HG03469 (cell line): ENCODE results near the gene OR14I1.

Source experiments
- ATAC-seq: cut with Tn5 transposase; IDR thresholded peaks from one replicate; pipeline ENCODE4 v1.9.1; 2021; ENCODE audit warnings: mild to moderate bottlenecking, moderate library complexity, moderate number of reproducible peaks; ENCODE audit not compliant: unreplicated experiment

The OR14I1 gene

DNA sequence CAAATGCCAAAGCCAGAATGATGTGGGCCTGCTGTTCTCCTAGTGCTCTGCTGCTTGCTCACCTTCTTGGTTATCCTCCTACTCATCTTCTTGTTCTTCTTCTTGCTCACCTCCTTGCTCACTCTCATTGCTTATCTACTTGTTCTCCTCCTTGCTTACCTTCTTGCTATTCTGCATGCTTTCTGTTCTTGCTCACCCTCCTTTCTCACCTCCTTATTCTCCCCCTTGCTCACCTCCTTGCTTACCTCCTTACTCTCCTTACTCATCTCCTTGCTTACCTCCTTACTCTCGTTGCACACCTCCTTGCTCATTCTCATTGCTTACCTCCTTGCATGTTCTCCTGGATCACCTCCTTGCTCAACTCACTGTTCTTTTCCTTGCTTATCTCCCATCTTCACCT lies at the start of gene OR14I1:
Gene OR14I1 (minus strand): TSS at position 53 of the 400 bp plus-strand sequence.
- ATAC-seq = no peak

DNA sequence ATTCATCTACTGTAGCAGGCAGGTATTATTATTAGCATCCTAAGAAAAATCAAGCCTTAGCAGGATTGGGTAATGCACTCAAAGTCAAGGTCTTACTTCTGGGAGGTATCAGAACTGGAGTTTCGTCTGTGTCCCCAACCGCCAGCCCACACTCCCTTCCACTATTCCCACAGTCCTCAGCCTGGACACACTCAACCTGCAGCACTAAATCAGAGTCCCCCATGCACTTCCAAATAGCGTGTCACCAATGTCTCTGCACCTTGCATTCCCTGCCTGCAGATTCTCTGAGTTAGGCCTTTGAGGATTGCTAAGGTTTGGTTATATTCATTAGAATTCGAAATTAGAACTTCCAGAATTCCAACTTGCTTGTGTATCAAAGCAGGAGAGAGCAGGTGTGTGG lies 49.1 kb upstream of the OR14I1 start:
- ATAC-seq = no peak

DNA sequence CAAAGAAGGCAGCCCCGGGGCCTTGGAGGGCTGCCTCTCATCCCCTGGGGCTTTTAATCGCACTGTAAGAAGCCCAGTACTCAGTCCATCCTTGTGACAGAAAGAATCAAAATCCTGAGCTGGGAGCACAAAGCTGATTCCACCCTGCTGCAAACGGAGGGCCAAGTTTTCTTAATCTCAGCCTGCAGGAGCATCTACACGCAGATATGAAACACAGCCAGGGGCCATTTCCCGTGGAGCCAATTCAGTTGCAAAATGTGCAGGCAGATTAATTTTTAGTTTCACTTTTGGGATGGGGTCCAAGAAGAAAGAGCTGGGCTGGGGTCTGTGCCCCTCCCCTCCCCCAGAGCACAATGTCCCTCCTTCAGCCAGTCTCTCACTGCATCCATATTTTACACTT lies 48.6 kb upstream of the OR14I1 start:
- ATAC-seq = no peak

DNA sequence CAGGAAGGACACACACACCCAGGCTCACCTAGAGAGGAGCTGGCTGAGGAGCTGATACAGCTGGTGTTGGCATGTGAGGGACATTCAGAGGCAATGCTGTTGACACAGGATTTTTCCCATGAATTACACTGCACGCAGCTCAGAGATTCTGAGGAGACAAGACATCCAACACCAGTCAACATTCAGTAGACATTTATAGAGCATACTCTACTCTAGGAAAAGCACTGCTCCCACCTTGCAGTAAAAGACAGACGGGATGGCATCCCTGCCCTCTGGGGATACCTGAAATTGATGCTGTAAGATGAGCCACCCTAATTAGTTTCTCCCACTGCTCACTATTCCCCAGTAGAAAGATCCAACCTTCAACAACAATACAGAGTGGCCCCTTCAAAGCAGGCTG lies 47.9 kb upstream of the OR14I1 start:
- no peak for ATAC-seq

DNA sequence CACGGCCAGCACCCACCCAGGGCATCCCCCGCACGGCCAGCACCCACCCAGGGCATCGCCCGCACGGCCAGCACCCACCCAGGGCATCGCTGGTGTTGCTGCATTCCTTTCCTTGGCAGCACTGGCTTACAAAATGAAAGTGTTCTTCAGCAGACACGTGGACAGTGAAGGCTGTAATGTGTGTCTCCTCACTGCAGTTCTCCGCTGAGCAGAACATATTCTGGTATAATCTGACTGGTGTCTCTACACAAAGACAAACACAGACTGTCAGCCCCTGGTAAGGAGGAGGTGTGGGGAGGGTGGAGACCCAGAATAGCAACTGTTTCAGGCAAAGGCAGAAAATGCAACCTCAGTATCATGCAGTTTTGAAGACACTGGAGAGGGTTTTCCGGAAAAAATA lies 45.6 kb upstream of the OR14I1 start:
- ATAC-seq = no peak

DNA sequence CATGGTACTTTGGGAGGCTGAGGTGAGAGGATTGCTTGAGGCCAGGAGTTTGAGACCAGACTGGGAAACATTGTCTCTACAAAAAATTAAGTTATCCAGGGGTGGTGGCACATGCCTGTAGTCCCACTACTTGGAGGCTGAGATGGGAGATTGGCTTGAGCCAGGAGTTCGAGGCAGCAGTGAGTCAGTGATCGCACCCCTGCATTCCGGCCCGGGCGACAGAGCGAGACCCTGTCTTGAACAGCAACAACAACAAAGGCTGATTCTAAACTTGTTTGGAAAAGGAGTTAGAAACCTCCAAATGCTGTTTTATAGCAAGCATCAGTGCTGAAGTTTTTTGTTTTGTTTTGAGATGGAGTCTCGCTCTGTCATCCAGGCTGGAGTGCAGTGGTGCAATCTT lies 38.3 kb upstream of the OR14I1 start:
- ATAC-seq = no peak

DNA sequence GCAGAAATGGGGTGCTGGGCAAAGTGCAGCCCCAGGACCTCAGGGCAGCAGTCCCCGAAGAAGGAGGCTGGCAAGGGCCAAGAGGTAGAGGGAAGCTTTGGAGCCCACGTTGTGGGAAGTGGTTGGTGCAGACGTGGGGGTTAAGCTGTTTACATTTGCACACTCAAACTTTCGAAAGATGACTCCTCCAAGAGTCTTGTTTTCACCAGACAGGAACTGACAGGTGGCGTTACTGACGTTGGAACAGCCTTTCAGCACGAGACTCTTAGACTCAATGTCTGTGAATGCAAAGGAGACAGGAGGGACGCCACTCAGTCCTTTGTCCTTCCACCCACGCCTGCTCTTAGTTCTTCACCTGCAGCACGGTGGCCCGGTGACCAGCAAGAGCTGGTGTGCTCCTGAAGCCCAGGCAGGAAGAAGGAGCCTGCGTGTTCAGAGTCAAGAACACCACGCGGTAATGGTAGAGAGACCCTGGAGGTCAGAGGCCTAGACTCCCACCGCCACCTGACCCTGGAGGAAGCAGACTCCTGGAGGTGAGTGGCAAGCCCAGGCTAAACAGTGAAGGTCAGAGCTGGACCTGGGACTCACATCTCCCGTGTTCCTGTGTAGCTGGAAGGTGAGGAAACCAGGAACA lies 37.1 kb upstream of the OR14I1 start:
- ATAC-seq = no peak

DNA sequence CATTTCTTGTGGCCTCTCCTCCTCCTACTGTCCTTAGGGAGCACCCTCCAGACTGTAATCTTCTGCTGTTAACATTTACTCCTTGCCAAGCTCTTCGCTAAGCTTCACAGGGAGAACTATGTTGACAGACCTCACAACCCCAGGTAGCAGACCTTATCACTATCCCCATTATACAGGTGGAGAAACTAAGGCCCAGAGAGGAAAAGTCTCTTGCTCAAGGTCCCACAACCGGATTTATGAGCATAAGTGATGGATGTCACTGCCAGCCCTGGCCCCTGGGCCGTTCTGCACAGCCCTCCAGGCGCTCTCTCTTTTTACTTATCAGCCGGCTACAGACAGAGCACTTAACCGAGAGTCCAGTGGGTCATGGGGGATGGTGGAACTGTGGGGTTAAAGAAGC lies 34.9 kb upstream of the OR14I1 start:
- ATAC-seq = no peak

DNA sequence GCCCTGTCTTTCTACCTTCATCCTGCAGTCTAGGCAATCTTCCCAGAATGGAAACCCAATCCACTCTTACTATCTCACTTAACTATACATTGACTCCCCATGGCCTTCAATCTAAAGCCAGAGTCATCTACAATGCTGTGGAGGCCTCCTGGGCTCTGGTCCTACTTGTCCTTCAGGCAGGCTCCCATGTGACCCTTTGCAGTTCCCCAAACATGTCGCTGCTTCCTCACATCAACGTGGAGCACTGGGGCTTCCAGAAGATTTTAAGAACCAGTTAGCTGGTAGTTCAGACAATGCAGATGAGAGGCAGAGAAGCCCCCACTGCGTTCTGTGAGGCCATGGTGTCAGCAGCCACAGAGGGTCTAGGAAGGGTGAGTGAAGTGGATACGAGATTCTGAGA lies 34.4 kb upstream of the OR14I1 start:
- no peak for ATAC-seq

DNA sequence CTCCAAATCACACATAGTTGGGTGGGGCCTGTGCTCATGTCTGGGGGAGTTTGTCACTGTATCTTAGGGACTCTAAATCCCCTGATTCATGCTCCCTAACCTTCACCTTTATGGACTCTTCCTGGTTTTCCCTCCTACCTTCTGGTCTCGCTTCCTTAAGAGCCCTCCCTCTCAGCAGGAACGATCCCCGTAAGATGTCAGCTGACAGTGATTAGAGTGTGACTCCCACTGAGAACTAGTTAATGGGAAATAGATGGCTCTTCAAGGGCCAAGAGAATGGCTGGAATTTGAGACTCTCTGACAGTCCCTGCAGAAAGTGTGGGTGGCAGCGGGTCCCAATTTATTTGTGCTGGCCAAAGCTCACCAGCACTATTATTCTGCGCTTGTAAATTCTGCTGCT lies 31.0 kb upstream of the OR14I1 start:
- no peak for ATAC-seq

DNA sequence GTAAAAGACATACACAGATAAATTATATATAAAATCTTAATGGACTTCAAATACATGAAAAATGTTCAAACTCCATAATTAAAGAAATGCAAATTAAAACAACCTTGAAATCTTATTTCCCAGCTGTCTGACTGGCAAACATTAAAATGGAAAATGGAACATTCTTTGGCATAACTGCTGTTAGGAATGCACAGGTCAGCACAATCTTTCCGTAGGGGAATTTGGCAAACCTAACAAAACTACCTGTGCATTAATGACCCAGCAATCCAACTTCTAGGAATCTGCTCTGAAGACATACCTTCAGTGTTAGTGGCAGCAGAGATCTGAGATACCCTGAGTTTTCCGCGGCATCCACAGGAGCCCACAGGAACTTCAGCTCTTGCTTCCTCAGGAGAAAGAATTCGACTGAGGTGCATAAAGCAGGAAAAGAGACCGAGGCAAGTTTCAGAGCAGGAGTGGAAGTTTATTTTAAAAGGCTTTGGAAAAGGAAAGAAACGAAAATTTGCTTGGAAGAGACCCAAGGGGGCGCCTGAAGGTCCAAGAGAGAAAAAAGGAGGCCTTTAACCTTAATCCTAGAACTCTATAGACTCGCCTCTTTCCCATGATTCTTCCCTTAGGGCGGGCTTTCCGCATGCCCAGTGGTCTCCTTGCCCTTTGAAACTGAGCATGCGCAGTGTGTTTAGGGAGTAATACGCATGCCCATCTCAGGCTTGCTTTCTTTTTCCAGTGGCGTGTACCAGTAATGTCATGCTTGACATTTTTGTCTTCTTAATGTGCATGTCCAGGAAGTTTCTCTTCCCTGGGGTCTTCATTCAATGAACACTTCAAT lies 28.2 kb upstream of the OR14I1 start:
- no peak for ATAC-seq

DNA sequence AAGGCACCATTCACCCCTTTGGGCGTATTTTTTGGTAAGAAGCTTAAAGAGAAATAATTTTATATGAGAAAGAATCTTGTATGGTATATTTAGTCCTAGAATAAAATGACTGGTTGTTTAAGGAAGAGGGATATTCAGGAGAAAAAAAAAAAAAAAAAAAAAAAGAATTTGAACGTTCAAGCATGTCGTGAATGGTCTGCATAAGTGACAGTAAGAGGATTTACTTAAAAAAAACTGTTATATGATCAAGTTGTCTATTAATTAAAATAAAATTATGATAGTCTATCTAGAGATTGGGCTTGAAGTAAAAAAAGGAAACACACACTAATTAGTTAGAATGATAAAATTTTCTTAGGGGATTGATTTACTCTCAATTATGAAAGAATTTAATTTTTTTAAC lies 11.7 kb upstream of the OR14I1 start:
- no peak for ATAC-seq

DNA sequence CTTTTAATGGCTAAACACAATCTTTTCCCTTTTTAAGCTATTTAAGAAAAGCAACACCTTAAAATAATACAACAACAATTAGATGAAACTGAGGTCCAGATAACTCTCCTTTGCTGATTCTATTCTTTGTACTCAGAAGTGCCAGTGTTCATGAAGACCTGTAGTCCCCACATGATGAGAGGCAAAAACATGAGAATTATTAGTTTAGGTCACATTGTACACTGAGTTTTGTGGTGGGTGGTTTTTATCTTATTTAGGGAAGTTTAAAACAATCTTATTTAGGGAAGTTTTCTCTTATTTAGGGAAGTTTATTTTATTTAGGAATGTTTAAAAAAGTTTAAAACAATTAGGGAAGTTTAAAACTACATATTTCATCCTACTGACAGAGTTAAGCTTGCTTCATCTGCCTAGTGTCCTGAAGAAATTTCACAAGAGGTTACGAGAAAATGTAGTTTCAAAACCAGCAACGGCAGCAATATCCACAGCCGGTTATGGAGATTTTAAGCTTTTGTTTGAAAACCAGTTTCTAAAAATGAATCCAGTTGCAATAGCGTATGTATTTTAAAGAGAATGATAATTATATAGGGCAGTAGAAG lies 7.8 kb upstream of the OR14I1 start:
- no peak for ATAC-seq

DNA sequence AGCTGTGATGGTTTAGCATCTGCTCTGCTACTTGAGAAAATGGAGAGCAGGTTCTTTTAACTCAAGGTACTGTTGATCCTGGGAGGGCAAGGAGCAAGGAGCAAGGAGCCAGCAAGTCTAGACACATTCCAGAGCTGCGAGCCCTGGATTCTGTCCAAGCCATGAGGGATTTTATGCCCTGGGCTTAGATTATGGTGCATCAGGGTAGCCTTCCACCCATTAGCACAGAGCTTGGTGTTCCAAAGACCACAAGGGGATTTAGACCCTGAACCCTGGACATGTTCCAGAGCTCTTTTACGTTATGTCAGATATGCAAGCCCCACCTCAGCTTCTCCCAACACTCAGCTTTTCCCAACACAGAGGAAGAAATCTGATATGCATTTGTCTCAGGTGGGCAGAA lies 2.0 kb upstream of the OR14I1 start:
- no peak for ATAC-seq

DNA sequence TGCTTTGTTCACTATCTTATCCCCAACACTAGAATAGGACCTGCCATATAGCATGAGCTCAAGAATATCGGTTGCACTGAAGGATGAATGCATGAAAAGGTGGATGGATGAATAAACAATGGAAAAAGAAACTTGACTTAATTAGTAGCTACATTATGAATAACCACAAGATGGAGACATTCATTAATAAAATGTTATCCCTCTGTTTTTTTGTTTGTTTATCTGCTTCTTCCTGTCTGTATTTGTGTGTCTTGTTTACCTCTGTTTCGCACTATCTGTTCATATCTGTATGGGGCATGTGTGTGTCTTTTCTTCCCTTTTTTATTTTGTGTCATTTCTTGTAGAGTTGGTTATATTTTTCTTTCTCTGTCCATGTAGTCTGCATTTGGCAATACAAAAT lies 1.1 kb upstream of the OR14I1 start:
- no peak for ATAC-seq

DNA sequence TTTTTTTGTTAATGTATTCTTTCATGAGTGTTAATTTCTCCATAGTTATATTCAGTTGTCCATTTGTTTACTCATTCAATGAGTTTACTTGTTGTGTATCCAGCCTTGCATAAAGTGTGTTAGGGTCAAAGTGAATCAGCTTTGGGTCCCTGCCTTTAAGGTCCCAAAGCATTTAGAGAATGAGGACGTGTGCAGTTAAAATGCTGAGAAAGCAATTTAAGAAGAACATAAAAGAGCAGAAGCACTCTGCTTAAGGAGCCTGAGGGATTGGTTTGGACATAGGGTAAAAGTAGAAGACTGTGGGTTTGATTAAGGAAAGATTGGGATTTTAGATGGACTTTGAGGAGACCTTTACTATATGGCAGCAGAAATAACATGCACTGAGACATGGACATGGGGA lies 3.5 kb downstream of the OR14I1 start:
- no peak for ATAC-seq

DNA sequence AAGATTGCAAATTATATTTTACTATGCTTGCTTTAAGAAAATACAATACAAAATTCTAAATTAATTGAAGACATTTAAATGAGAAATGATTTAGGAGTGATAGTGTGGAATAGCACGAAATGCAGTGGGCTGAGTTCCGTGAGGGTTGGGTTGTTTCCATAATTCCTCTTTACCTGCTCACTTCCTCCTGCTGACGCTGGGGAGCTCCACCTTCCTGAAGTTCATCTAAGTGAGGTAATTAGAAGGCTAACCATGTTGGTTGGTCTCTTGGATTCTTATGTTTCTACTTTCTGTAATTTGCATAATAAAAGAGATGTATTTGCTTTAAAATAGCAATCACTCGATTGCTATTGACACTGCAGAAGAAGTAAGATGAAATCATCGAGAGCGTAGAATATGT lies 4.7 kb downstream of the OR14I1 start:
- ATAC-seq = no peak

DNA sequence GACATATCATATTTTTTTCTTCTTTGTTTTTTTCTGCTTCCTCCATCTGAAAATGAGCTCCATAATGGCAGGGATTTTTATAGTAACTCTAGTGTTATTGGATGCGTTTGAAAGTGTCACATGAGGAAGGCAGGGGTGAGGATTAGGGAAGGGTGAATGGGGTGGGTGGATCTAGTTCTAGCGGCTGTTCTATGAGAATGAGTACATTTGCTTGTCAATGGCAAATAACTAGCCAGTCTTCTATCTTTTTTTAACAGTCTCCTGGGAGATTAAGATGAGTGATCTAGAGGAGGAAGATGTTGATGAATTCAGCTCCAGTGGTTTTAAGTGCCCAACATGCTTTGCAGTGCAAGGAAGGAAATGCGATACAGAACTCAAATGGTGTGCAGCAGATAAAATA lies 5.8 kb downstream of the OR14I1 start:
- no peak for ATAC-seq

DNA sequence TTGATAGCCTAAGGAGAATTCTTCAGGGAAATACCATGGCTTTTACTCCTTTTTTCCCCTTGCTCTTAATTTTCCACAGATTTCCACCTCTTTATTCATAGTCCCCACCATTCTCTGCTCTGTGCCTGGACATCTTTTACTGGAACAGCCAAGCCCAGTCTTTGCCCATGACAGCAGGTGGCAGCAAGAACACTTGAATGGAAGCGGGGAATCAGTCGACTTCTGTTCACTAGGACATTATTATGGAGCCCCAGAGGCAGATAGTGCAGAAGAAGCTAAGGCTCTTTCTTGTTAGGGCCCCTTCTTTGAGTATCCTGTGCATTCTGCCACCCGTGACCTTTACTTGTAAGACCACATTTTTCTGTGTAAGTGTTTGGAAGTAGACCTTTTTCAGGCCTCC lies 6.3 kb downstream of the OR14I1 start:
- ATAC-seq = no peak

DNA sequence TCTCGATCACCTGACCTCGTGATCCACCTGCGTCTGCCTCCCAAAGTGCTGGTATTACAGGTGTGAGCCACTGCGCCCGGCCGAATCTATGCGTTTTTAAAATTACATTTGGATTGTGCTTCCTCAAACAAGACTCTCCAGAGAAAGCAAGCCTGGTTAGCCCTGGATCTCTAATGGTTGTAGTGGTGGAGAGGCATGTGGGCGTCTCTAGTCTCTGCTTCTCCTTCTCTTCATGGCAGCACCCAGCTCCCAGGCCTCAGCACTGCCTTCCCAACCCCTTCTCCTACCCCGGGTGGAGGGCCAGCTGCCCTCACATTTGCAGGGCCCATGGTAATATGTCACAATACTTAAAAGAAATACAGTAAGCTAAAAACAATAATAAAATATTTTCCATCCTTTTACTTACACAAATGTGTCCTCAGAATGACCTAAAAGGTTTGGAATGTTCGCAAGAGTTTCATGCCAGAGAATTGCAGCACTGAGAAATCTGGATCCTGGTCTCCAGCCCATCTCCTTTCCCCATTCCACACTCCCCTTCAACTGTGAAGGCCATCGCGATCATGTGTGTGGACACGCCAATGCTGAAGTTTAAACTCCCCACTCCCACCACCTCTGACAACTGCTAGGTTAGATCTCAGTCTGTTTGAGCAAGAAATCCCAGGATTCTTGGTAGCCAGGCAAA lies 7.0 kb downstream of the OR14I1 start:
- no peak for ATAC-seq

DNA sequence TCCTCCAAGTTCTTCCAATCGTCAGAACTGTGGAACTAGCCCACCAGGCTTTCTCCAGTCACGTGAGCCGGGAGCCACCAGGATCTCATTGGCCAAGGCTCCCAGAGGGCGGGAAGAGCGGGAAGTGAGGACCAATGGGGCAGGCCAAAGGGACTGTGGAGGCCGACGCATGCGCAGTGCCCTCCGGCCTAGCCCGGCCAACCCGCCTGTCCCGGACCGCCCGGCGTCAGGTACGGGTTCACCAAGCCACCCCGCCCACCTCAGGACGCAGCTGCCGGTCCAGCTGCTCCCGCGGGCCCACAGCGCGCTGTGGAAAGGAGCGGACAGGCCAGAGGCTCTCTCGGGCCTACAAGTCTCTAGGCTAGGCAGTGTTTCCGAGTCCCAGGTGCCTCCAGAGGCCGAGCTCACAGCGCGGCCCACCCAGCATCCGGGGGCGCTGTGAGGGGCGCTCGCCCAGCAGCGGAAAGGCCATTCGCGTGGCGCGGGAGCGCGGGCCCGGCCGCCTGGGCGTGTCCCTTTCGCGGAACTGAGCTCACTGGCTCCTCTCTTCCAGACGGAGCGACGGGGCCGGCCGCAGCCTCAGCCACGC lies 10.9 kb downstream of the OR14I1 start:
- ATAC-seq = no peak
